IPS-15b (cell line): Measurements from ENCODE around the gene AOPEP.
"Not testable (repeated sequence)": the region's sequence is repeated elsewhere in the genome, so short reads cannot be mapped to it uniquely, and the experiment has no call there.

Experiments used
- H3K27me3 ChIP-seq: one replicate; pipeline ENCODE4 v1.6.1; 2013; ENCODE audit warnings: low read length; ENCODE audit not compliant: control insufficient read depth, insufficient read depth
- H3K36me3 ChIP-seq: one replicate; pipeline ENCODE4 v1.6.1; 2013; ENCODE audit warnings: low read length; ENCODE audit not compliant: control insufficient read depth, insufficient read depth
- H3K4me1 ChIP-seq: one replicate; pipeline ENCODE4 v1.6.1; 2013; ENCODE audit warnings: mild to moderate bottlenecking, low read length; ENCODE audit not compliant: control insufficient read depth, insufficient read depth
- H3K4me3 ChIP-seq: one replicate; pipeline ENCODE4 v1.5.1; 2013; ENCODE audit warnings: low read depth, low read length
- H3K9ac ChIP-seq: one replicate; pipeline ENCODE4 v1.6.1; 2013; ENCODE audit warnings: low read depth, mild to moderate bottlenecking, low read length
- H3K9me3 ChIP-seq: one replicate; pipeline ENCODE4 v1.6.1; 2013; ENCODE audit warnings: mild to moderate bottlenecking, low read length; ENCODE audit not compliant: control insufficient read depth, insufficient read depth

Gene AOPEP

GRCh38 chr9:94931036-94931633 lies 204.6 kb downstream of the AOPEP start:
- Histone ChIP-seq H3K4me3 (no peak overlapping the region), H3K9ac (no peak overlapping the region), H3K4me1 (no peaks in the 10 kb centered on the region), H3K9me3 (no peaks in the 10 kb centered on the region), H3K36me3 (no peaks in the 10 kb centered on the region), H3K27me3 (no peaks in the 10 kb centered on the region)

DNA sequence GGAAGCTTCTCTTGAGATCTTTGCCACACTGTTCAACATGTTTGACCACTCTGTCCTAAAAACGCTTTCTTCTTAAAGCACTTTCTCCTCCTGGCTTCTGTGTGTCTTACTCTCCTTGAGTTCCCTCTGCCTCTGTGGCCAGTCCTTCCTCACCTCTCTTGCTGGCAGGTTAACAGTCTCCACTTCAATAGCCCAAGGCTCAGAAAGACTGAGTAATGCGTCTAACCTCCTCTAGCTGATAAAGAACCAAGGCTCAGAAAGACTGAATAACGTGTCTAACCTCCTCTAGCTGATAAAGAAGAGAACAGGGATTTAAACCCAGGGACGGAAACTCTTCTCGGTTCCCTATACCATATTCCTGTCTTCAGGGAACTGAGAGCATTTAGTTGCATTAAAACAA lies 205.2 kb downstream of the AOPEP start:
- Histone ChIP-seq H3K36me3 (no peaks in the 10 kb centered on the region), H3K27me3 (no peaks in the 10 kb centered on the region), H3K9me3 (no peaks in the 10 kb centered on the region), H3K4me3 (no peak overlapping the region), H3K9ac (no peak overlapping the region), H3K4me1 (no peaks in the 10 kb centered on the region)

DNA sequence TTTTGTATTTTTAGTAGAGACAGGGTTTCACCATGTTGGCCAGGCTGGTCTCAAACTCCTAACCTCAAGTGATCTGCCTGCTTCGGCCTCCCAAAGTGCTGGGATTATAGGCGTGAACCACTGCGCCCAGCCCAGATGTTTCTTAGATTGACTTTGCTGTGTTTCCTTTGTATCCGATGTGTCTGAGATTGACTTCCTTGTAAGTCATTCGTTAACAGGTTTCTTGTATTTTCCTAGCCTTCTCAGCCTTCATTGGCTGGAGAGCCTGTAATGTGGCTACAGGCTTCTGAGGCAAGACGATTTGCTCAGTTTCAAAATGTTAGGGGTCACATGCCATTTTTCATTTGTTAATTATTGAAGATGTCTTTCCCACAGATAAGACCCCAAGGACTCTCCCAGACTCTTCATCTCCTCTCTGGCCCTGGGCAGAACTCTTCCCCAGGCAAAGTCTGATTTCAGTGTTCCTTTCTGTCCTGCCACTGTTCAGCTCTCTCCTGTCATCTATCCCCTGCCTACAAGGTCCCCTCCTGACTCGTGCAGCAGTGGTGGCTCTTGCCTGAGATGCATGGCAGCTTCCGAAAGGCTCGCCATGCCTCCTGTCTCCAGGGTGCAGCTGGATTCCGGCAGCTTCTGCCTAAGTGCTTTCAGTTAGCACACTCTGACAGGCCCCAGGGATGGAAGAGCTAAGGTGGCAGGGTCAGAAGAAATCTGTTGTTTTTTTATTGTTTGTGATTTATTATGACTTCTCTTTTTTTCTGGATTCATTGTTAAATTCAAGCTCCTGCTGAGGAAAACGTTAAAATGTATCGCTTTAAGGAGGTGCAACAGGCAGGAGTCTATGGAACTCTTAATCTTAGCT lies 206.4 kb downstream of the AOPEP start:
- no peak overlapping the region for H3K9ac ChIP-seq
- H3K4me3 ChIP-seq = no peak overlapping the region
- no peaks in the 10 kb centered on the region for H3K27me3 ChIP-seq
- no peaks in the 10 kb centered on the region for H3K36me3 ChIP-seq
- no peaks in the 10 kb centered on the region for H3K4me1 ChIP-seq
- no peaks in the 10 kb centered on the region for H3K9me3 ChIP-seq

- H3K9ac ChIP-seq = no peak overlapping the region
- H3K36me3 ChIP-seq = no peaks in the 10 kb centered on the region
- H3K4me1 ChIP-seq = no peaks in the 10 kb centered on the region
- no peaks in the 10 kb centered on the region for H3K9me3 ChIP-seq
- H3K4me3 ChIP-seq = no peak overlapping the region
- no peaks in the 10 kb centered on the region for H3K27me3 ChIP-seq
Observed at GRCh38 chr9:94933511-94933828, 207.0 kb downstream of the AOPEP start.

DNA sequence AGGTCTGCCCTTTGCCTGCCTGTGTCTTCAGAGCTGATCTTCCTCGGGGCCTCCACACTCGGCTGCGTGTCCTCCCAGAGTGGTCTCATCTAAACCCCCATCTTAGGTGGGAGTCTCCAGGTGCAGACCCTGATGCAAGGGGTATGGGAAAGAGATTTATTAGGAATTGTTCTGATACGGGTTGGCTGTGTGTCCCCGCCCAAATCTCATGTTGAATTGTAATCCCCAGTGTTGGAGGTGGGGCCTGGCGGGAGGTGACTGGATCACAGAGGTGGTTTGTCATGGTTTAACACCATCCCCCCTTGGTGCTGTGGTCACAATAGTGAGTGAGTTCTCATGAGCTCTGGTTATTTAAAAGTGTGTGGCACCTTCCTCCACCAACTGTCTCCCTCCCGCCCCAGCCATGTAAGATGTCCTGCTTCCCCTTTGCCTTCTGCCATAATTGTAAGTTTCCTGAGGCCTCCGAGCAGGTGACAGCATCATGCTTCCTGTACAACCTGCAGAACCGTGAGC lies 208.4 kb downstream of the AOPEP start:
- H3K4me1 ChIP-seq = no peaks in the 10 kb centered on the region
- no peaks in the 10 kb centered on the region for H3K9me3 ChIP-seq
- H3K27me3 ChIP-seq = no peaks in the 10 kb centered on the region
- H3K9ac ChIP-seq = no peak overlapping the region
- H3K36me3 ChIP-seq = no peaks in the 10 kb centered on the region
- H3K4me3 ChIP-seq = no peak overlapping the region

DNA sequence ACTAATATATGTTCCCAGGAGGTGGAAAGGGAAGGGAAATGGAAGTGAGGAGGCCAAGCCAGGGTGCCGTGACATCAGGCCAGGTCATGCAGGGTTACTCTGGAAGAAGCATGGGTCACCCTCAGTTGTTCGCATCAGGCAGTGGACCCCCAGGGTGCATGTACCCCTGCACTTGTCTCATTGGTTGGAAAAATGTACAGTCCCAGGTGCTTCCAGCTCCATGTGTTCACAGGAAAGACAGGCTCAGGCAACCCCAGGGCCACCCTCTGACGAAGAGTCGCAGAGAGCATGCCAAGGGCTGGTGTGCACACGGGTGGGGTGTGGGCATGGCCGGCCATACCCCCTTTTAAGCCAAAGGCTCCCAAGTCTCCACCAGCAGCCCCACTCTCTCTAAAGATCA lies 208.9 kb downstream of the AOPEP start:
- Histone ChIP-seq H3K9ac (no peak overlapping the region), H3K36me3 (no peaks in the 10 kb centered on the region), H3K4me1 (no peaks in the 10 kb centered on the region), H3K27me3 (no peaks in the 10 kb centered on the region), H3K9me3 (no peaks in the 10 kb centered on the region), H3K4me3 (no peak overlapping the region)

DNA sequence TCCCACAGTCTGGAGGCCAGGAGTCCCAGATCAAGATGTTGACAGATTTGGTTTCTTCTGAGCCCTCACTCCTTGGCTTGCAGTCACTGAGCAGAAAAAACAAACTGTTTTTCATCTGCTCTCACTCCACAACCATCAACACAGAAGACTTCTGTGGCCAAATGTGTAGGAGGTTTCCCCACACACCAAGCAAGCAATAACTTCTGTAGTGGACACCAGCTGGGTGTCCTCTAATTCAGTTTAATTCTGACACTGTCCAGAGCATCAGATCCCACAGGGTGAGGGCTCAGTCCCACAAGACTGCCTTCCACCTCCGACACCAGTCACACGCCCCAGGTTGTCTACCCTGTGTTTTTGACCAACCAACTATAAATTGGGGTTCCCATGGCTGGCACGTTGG lies 209.9 kb downstream of the AOPEP start:
- Histone ChIP-seq H3K9ac (no peak overlapping the region), H3K36me3 (no peaks in the 10 kb centered on the region), H3K4me3 (no peak overlapping the region), H3K4me1 (no peaks in the 10 kb centered on the region), H3K9me3 (no peaks in the 10 kb centered on the region), H3K27me3 (no peaks in the 10 kb centered on the region)

DNA sequence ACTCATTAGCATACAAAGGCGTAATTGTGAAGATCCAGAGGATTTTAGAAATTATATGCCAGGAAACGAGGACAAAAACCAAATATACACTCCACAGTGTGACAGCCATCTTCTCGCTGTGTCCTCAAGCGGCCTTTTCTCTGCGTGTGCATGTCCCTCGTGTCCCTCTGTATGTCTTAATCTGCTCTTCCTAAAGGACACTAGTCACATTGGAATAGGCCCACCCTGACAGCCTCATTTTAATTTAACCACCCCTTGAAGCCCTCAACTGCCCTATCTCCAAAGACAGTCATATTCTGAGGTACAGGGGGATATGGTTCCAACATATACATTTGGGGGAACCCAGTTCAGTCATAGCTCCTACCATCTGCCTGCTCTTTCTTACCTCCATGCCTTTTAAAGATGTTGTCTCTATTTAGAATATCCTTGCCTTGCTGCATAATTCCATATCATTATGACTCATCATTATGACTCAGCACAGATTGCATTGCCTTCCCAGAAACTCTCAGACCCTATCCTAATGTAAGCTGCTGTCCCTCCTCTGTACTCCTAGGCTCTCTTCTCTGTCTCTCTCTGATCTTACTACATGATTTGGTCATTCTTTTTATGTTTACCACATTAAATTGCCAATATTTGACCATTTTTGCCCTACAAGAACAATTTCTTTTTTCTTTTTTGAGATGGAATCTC lies 210.9 kb downstream of the AOPEP start:
- no peak overlapping the region for H3K4me3 ChIP-seq
- no peaks in the 10 kb centered on the region for H3K4me1 ChIP-seq
- no peaks in the 10 kb centered on the region for H3K36me3 ChIP-seq
- no peaks in the 10 kb centered on the region for H3K27me3 ChIP-seq
- no peak overlapping the region for H3K9ac ChIP-seq
- H3K9me3 ChIP-seq = no peaks in the 10 kb centered on the region

DNA sequence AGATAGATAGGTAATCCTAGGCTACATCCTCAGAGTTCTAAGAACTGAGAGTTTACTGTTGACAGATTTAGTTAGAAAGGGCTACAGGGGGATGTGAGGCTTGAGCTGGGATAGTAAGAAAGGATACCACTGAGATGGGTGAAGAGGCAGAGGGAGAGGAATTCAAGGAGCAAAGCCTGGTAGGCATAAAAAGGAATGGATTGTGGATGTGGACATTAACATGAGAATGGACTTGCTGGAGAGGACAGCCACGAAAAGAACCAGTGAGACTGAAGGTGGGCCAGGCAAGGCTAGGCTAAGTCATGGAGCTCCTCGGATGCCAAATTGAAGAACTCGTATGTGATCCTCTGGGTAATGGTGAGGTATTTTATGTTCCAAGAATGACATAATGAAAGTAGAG lies 211.9 kb downstream of the AOPEP start:
- Histone ChIP-seq H3K36me3 (no peaks in the 10 kb centered on the region), H3K9ac (no peak overlapping the region), H3K9me3 (no peaks in the 10 kb centered on the region), H3K4me3 (no peak overlapping the region), H3K4me1 (no peaks in the 10 kb centered on the region), H3K27me3 (no peaks in the 10 kb centered on the region)

DNA sequence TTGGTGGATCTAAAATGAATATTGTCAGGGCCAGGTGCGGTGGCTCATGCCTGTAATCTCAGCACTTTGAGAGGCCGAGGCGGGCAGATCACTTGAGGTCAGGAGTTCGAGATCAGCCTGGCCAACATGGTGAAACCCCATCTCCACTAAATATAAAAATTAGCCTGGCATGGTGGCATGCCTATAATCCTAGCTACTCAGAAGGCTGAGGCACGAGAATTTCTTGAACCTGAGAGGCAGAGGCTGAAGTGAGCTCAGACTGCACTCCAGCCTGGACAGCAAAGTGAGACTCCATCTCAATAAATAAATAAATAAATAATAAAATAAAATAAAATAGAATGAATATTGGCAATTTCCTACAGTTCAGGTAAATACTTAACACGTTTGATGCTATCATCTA lies 213.8 kb downstream of the AOPEP start:
- H3K4me1 ChIP-seq, H3K4me3 ChIP-seq, H3K27me3 ChIP-seq, H3K9me3 ChIP-seq, H3K9ac ChIP-seq, H3K36me3 ChIP-seq: not testable (repeated sequence)

GRCh38 chr9:94941211-94941875 lies 214.8 kb downstream of the AOPEP start:
- Histone ChIP-seq H3K9ac (no peak overlapping the region), H3K9me3 (no peaks in the 10 kb centered on the region), H3K4me3 (no peak overlapping the region), H3K27me3 (no peaks in the 10 kb centered on the region), H3K4me1 (no peaks in the 10 kb centered on the region), H3K36me3 (no peaks in the 10 kb centered on the region)
